ENCODE data around the gene PRUNE2. TPM values are rescaled to one million over a fixed set of nuclear protein-coding genes. Genes with fewer than 3 reads are reported as not detected.

Gene PRUNE2
- total and polyA plus RNA-seq, 2 of the 8 experiments (the other 6 are each of a cell fraction or from before 2014, with no cell fraction given) = 5.5 to 13.3 TPM

DNA sequence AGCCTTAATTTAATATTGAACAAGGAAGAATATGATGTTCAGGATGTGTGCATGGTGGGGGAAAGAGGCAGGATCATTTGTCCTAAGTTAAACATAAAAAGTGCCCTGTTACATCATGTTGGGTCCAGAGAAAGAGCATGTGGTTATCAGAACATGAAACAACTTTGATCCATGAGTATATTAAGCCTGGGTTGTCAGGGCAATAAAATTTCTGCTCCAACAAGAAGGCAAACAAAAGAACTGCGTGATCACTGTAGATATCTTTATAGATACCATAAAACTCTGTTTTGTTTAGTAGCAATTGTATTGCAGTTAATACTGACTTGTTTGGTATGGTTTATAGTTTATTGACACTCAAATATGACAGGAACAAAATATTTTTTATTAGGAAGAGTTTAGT, 106.4 kb downstream of the PRUNE2 start:
- H3K23me2 ChIP-seq (ENCODE audit: low read depth, low read length) = no peaks in the 10 kb centered on the region
- FAIRE-seq (no peak), DNase-seq (ENCODE audit: low read depth in 1 of 2, low spot score in 2 of 2) (no peak)
- H3K4ac ChIP-seq (replicated peaks; ENCODE audit: insufficient read length, low read depth, low read length) = no peak overlapping the region
- no peak overlapping the region for H2BK20ac ChIP-seq (ENCODE audit: low read length)
- H3K27ac ChIP-seq (ENCODE audit: low read depth, low read length) = no peak overlapping the region
- H2BK15ac ChIP-seq (ENCODE audit: low read length) = no peak overlapping the region
- no peak overlapping the region for H3K4me2 ChIP-seq (ENCODE audit: insufficient read depth in 1 of 2, low read depth in 2 of 2, low read length in 2 of 2)
- no peak overlapping the region for H4K8ac ChIP-seq (ENCODE audit: extremely low read depth, insufficient read depth, low read length)
- H2AK5ac ChIP-seq (ENCODE audit: low read depth, low read length) = no peak overlapping the region
- H3K4me3 ChIP-seq (ENCODE audit: extremely low read depth in 1 of 4, insufficient read depth in 2 of 4, low read depth in 3 of 4, low read length in 4 of 4) = no peak overlapping the region
- no peak overlapping the region for H3K9ac ChIP-seq (replicated peaks in 1 of 4; ENCODE audit: extremely low read depth in 1 of 4, low read depth in 3 of 4, low read length in 3 of 4)
- no peak overlapping the region for H4K5ac ChIP-seq (ENCODE audit: insufficient read length, low read depth, low read length)
- H3K27me3 ChIP-seq (replicated peaks in 1 of 4; ENCODE audit: control insufficient read depth in 3 of 4, extremely low read depth in 1 of 4, insufficient read depth in 3 of 4, low read length in 3 of 4) = no peaks in the 10 kb centered on the region
- no peak overlapping the region for H3K56ac ChIP-seq (replicated peaks; ENCODE audit: insufficient read length, low read depth, low read length)
- H3K79me2 ChIP-seq (ENCODE audit: control insufficient read depth in 1 of 2, insufficient read depth in 2 of 2, low read length in 2 of 2) = no peaks in the 10 kb centered on the region
- no peak overlapping the region for H4K91ac ChIP-seq (replicated peaks; ENCODE audit: insufficient read length, low read length)
- H2AFZ ChIP-seq (ENCODE audit: low read length) = no peak overlapping the region
- H2BK120ac ChIP-seq (replicated peaks; ENCODE audit: low read depth, low read length) = no peak overlapping the region
- WGBS, 2 experiments (ENCODE audit: extremely low coverage in 1 of 2, insufficient coverage in 1 of 2, insufficient read length in 1 of 2, insufficient replicate concordance in 2 of 2, low coverage in 1 of 2, low lambda C conversion rate in 2 of 2, missing lambda C conversion rate in 1 of 2) = 100% methylated on average over 1 of the region's 1 CpG; no CpG with 5 or more reads in 1 of the 2 experiments
- H3K23ac ChIP-seq (ENCODE audit: insufficient read length) = no peak overlapping the region
- POLR2A ChIA-PET (ENCODE audit: partially characterized antibody) = no interaction called here
- no peak overlapping the region for H2BK5ac ChIP-seq (ENCODE audit: low read depth, low read length)
- H3K18ac ChIP-seq (ENCODE audit: extremely low read depth, low read length) = no peak overlapping the region
- no peak overlapping the region for H2BK12ac ChIP-seq (ENCODE audit: low read depth, low read length)
- no peaks in the 10 kb centered on the region for H3K36me3 ChIP-seq (ENCODE audit: control insufficient read depth in 2 of 4, insufficient read depth in 4 of 4, low read length in 3 of 4)
- TF ChIP-seq HDAC6 (IDR thresholded peaks at IDR 0.05; ENCODE audit: low read depth, low read length) (no peak), CEBPB (IDR thresholded peaks at IDR 0.05; ENCODE audit: low read depth, low read length) (no peak), FOSL1 (IDR thresholded peaks at IDR 0.05; ENCODE audit: insufficient read depth, low read depth, low read length) (no peak), SP4 (IDR thresholded peaks at IDR 0.05; ENCODE audit: low read length) (no peak), SP2 (IDR thresholded peaks at IDR 0.05; ENCODE audit: low read length) (no peak)
- CTCF ChIA-PET (ENCODE audit: partially characterized antibody) = no interaction called here
- peaks cover 0 to 5% (median 2%) of the 10 kb centered on the region in 4 experiments; a peak in 4 of 7 replicates for H3K4me1 ChIP-seq (replicated peaks in 1 of 4; ENCODE audit: control insufficient read depth in 3 of 4, insufficient read depth in 4 of 4, low read length in 3 of 4)
- H3K79me1 ChIP-seq (ENCODE audit: low read depth, low read length) = no peaks in the 10 kb centered on the region
- H3K9me3 ChIP-seq (ENCODE audit: insufficient read depth in 2 of 2, low read depth in 1 of 2, low read length in 1 of 2) = no peaks in the 10 kb centered on the region
- H4K20me1 ChIP-seq (replicated peaks in 1 of 2; ENCODE audit: control insufficient read depth in 1 of 2, insufficient read depth in 2 of 2, low read length in 2 of 2) = no peaks in the 10 kb centered on the region
- H3K14ac ChIP-seq (ENCODE audit: insufficient read length) = no peak overlapping the region

Data from H1 (cell line).